ENCODE data around the gene EHBP1.
A peak's percentile ranks its signal among the peaks of the same experiment; 100 is the strongest.

The EHBP1 gene

DNA sequence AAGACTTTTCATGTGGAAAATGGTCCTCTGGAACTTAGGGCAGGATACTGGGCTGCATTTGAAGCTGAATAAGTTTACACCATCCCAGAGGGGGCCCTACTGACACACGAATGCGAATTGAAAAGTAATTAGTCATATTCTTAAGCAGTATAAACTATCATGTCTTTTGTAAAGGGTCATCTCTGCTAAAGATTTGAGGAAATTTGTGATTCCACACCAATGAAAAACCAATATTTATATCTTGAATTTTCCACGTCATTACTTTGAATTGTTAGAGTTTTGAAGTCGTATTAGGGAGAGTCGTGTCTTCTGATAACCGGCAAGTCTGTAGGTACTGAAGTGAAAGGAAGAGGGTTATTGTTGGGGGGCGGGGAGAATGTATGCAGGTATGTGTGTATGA lies 341.0 kb downstream of the EHBP1 start:
- H3K27ac ChIP-seq, result no peak overlapping the region
- no peak overlapping the region for H3K4me3 ChIP-seq
- DNase-seq (ENCODE audit: low spot score), result no peak
- TF ChIP-seq, protein P1, sequence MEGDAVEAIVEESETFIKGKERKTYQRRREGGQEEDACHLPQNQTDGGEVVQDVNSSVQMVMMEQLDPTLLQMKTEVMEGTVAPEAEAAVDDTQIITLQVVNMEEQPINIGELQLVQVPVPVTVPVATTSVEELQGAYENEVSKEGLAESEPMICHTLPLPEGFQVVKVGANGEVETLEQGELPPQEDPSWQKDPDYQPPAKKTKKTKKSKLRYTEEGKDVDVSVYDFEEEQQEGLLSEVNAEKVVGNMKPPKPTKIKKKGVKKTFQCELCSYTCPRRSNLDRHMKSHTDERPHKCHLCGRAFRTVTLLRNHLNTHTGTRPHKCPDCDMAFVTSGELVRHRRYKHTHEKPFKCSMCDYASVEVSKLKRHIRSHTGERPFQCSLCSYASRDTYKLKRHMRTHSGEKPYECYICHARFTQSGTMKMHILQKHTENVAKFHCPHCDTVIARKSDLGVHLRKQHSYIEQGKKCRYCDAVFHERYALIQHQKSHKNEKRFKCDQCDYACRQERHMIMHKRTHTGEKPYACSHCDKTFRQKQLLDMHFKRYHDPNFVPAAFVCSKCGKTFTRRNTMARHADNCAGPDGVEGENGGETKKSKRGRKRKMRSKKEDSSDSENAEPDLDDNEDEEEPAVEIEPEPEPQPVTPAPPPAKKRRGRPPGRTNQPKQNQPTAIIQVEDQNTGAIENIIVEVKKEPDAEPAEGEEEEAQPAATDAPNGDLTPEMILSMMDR (IDR thresholded peaks at IDR 0.05), result no peak

DNA sequence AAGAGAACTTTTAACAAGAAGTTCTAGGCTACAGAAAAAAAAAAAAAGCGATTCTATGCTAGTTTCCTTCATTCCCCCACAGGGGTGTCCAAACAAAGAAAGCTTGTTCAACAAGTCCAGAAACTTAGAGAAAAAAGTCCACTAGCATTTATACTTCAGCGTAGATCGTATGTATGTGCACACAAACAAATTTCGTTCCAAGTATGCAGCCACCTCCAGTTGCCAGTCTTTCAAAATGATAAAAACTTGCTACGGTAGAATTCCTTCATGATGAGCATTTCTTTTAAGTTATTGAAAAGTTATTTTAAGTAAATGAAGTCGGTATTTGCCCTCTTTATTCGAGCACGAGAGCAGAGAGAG lies 341.4 kb downstream of the EHBP1 start:
- no peak for DNase-seq (ENCODE audit: low spot score)
- H3K4me3 ChIP-seq, result peak overlapping the region; percentile 46
- no peak overlapping the region for H3K27ac ChIP-seq

DNA sequence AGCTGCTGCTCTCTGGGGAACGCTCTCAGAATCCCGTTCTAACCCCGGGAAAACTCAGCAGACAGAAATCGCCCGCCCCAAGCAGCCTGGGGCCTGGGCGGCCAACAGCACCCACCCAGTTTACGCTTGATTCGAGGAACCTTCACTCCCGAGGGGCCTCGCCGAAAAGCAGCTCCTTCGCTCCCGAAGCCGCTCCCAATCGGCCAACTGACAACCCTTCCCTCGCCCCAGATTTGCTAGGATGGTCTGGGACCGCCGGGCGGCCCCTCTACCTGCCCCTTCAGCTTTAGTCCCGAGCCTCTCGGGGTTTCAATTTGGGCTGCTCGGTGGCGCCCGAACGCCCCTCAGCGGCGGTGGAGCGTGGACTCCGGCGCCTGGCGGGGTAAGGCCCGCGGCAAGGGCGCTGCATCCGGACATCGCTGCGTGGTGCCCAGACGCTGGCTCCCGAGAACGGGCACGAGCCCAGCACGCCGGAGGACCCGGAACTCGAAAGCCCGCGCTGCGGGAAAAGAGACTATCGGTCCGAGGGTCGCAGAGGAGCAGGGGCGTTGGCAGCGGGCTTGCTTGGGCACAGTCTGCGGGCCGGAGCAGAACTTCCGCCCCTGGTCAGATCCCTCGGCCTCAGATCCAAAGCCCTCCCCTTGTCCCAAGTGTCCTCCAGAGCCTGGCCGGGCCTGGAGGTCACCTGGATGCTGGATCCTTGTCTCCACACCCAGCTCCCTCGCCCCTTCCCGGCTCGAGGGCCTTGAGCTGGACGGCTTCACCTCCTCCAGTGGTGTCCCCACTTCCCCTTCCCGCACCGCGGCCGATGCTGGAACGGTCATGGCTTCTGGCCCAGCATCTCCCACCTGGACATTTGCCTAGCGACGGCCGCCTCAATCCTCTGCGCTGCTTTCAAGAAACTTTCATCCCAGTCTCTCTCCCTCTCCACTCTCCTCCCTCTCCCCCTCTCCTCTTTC lies 342.1 kb downstream of the EHBP1 start:
- no peak for DNase-seq (ENCODE audit: low spot score)
- no peak overlapping the region for H3K27ac ChIP-seq
- TF ChIP-seq, protein P1 (IDR thresholded peaks at IDR 0.05), result no peak
- peak overlapping the region; percentile 46 for H3K4me3 ChIP-seq

More for the DNA sequence above, 341.4 kb downstream of the EHBP1 start:
- TF ChIP-seq, protein P1 (IDR thresholded peaks at IDR 0.05), result no peak

DNA sequence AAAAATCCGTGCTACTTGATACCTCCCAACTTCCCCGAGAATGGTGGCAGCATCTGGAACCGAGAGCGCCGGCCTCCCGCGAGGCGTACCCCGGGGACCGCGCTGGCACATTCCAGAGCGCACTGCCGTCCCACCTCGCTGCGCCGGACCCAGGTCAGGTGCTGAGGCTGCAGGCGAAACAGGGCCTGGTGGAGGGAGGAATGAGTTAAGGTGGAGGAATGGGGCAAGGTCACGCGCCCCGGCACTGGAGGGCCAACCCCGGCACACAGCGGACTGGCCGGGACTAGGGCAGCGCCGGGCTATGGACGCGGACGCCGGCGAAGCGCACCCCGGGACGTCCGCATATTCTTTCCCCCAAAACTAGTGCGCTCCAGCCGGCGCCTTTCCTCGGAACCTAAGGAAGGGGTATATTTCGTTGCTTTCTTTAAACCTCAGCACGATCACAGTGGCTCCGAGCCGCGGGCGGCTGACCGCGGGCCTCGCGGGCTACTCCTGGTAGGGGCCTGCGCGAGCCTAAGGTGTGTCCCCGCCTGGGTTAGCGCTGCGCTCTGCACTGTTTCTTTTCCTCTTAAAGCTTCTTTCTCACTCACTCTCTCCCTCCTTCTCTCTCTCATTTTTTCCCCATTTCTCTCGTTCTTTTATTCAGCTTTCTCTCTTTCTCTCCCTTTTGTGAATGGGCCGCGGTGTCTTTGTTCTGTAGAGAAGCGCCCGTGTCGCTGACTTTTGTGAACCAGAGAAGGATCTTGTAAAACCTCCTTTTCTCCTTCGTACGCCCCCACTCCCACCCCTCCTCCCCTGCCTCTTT lies 343.1 kb downstream of the EHBP1 start:
- H3K4me3 ChIP-seq, result peak overlapping the region; percentile 31
- DNase-seq (ENCODE audit: low spot score), result no peak
- TF ChIP-seq, protein P1 (IDR thresholded peaks at IDR 0.05), result no peak
- H3K27ac ChIP-seq, result no peak overlapping the region

DNA sequence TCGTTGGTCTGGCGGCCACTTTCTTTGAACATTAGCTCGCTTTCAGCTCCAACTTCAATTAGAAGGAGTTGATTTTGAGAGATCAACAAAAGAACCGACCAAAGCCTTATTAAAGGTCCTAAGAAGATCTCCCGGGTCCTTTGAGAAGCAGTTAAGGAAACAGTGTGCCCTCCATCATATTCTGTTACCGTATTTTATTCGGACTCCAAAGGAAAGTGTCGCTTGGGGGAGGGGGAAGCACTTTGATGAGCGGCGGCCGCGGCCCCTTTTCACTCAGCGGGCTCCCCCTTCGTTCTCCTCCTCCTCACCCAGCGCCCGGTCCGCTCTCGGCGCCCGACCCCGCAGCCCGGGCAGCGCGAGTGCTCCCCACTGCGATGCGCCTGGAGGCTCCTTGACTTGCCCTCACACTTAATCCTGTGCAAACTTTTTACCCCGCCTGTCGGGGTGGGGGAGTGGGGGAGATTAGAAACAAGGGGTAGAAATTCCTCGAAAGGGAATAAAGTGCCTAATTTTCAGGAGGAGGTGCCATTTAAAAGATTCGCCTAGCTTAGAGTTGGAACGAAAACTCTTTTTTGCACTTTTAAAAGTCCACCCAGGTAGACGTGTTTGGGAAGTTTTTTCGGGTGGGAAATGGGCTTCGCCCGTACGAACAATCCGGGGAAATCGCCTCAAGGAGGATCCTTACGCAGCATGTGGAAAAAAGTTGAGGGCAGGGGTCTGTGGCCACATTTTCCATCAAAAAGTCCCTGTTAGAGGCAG lies 343.9 kb downstream of the EHBP1 start:
- DNase-seq (ENCODE audit: low spot score), result no peak
- peak overlapping the region; percentile 63 for H3K4me3 ChIP-seq
- TF ChIP-seq, protein P1 (IDR thresholded peaks at IDR 0.05), result no peak
- no peak overlapping the region for H3K27ac ChIP-seq

DNA sequence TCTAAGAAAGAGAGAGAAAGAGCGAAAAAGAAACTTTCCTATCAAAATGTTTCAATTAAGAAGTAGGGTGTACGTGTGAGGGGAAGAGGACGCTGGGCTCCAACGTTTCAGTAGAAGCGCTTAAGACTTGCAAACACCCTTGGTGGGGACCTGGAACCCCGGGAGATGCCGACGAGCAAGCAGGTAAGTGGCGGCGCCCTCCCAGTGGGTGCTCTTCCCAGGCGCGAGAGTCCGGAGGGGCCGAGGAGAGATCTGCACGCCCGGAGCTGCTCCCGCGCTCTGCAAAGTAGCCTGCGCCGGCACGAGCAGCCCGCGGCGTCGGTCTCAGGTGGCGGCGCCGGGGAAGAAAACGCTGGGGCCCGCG lies 344.4 kb downstream of the EHBP1 start:
- TF ChIP-seq, protein P1 (IDR thresholded peaks at IDR 0.05), result no peak
- DNase-seq (ENCODE audit: low spot score), result no peak
- H3K4me3 ChIP-seq, result peak overlapping the region; percentile 63
- no peak overlapping the region for H3K27ac ChIP-seq

Data from coronary artery (tissue), 2 donors.